Activated CD4-positive, alpha-beta T cell treated with anti-CD3 and anti-CD28 coated beads for 36 hours (primary cell): ENCODE data around the gene OPRL1. TPM values are rescaled to one million over a fixed set of nuclear protein-coding genes. Genes with fewer than 3 reads are reported as not detected.
"Not testable (repeated sequence)": the region's sequence is repeated elsewhere in the genome, so short reads cannot be mapped to it uniquely, and the experiment has no call there.

Source experiments
- ATAC-seq: fragments of 200-7000 bp; cut with Tn5 transposase; one replicate; pipeline ENCODE4 v1.10.0; 2021; ENCODE audit warnings: mild to moderate bottlenecking, moderate library complexity
- CTCF ChIA-PET: fragments of 350-600 bp; sonication (Branson Sonifier 250); formaldehyde crosslinking; loops from one replicate; lab custom pipeline; 2021; ENCODE audit warnings: antibody characterized with exemption; lab: Charles Lee
- POLR2A ChIA-PET: fragments of 350-600 bp; sonication (Branson Sonifier 250); formaldehyde crosslinking; loops from one replicate; lab custom pipeline; 2021; ENCODE audit warnings: antibody characterized with exemption, inconsistent platforms; lab: Charles Lee
- DNase-seq: peaks from one replicate; pipeline ENCODE4 v3.0.0-alpha.2; 2020
- H3K27ac Mint-ChIP-seq: one replicate; pipeline ENCODE4 v1.8.0; 2021; ENCODE audit warnings: mixed read lengths
- H3K27me3 Mint-ChIP-seq: one replicate; pipeline ENCODE4 v1.8.0; 2021; ENCODE audit warnings: mixed read lengths
- H3K36me3 Mint-ChIP-seq: one replicate; pipeline ENCODE4 v1.8.0; 2021; ENCODE audit warnings: low read depth, mixed read lengths
- H3K4me1 Mint-ChIP-seq: one replicate; pipeline ENCODE4 v1.8.0; 2021; ENCODE audit warnings: mixed read lengths
- H3K4me3 Mint-ChIP-seq: one replicate; pipeline ENCODE4 v1.8.0; 2021; ENCODE audit warnings: mild to moderate bottlenecking, moderate library complexity, mixed read lengths
- H3K9me3 Mint-ChIP-seq: one replicate; pipeline ENCODE4 v1.8.0; 2021; ENCODE audit warnings: low read depth, mixed read lengths
- intact Hi-C, 2 experiments: fragments of 100-400 bp; cut with DNase I in 1 of 2; cut with micrococcal nuclease in 1 of 2; formaldehyde crosslinking; loops; one replicate each; pipeline versions ENCODE4 v1.14.2 to v1.15.1; 2022 to 2024; cut with DNase I, micrococcal nuclease
- total RNA-seq, 2 experiments: library from RNA; stranded (reverse); gene quantifications; one replicate each; pipeline ENCODE4 v1.2.3, GENCODE V29; 2021

Gene OPRL1
- total RNA-seq, 2 experiments from 2014 or later: 0.42 to 0.50 TPM

- DNase-seq (no peak), ATAC-seq (no peak)
- H3K27ac Mint-ChIP-seq: no peak overlapping the region
- POLR2A ChIA-PET: no interaction called here
- H3K27me3 Mint-ChIP-seq: peaks cover 9% of the 10 kb centered on the region
- H3K4me3 Mint-ChIP-seq: no peak overlapping the region
- CTCF ChIA-PET: no interaction called here
- no peaks in the 10 kb centered on the region for H3K9me3 Mint-ChIP-seq
- no peaks in the 10 kb centered on the region for H3K4me1 Mint-ChIP-seq
- H3K36me3 Mint-ChIP-seq: no peaks in the 10 kb centered on the region
- intact Hi-C loops: no loop called here
These were observed 50.4 kb downstream of the OPRL1 start for GRCh38 chr20:64130271-64130670.

- CTCF ChIA-PET: no interaction called here
- ATAC-seq: no peak
- DNase-seq: no peak
- Mint-ChIP-seq H3K4me3 (no peak overlapping the region), H3K4me1 (no peaks in the 10 kb centered on the region), H3K27me3 (peaks cover 14% of the 10 kb centered on the region), H3K36me3 (no peaks in the 10 kb centered on the region), H3K27ac (no peak overlapping the region), H3K9me3 (no peaks in the 10 kb centered on the region)
- intact Hi-C loops: no loop called here
- POLR2A ChIA-PET: no interaction called here
These were observed 51.0 kb downstream of the OPRL1 start for GRCh38 chr20:64130876-64131275.

GRCh38 chr20:64131406-64131805 lies 51.5 kb downstream of the OPRL1 start:
- H3K27me3 Mint-ChIP-seq: peaks cover 15% of the 10 kb centered on the region
- no peaks in the 10 kb centered on the region for H3K9me3 Mint-ChIP-seq
- no peak overlapping the region for H3K4me3 Mint-ChIP-seq
- intact Hi-C loops: no loop called here
- POLR2A ChIA-PET: no interaction called here
- no peak overlapping the region for H3K27ac Mint-ChIP-seq
- H3K36me3 Mint-ChIP-seq: no peaks in the 10 kb centered on the region
- H3K4me1 Mint-ChIP-seq: no peaks in the 10 kb centered on the region
- DNase-seq: peak; percentile 31
- CTCF ChIA-PET: no interaction called here
- peak; percentile 75 for ATAC-seq

GRCh38 chr20:64133951-64134407 lies 54.1 kb downstream of the OPRL1 start:
- peaks cover 11% of the 10 kb centered on the region for H3K27me3 Mint-ChIP-seq
- no peak overlapping the region for H3K4me3 Mint-ChIP-seq
- CTCF ChIA-PET: no interaction called here
- no peaks in the 10 kb centered on the region for H3K36me3 Mint-ChIP-seq
- H3K27ac Mint-ChIP-seq: no peak overlapping the region
- no peak for ATAC-seq
- POLR2A ChIA-PET: no interaction called here
- intact Hi-C loops: no loop called here
- no peaks in the 10 kb centered on the region for H3K9me3 Mint-ChIP-seq
- H3K4me1 Mint-ChIP-seq: no peaks in the 10 kb centered on the region
- DNase-seq: no peak

GRCh38 chr20:64134744-64135143 lies 54.9 kb downstream of the OPRL1 start:
- ATAC-seq, H3K36me3 Mint-ChIP-seq, POLR2A ChIA-PET, DNase-seq, CTCF ChIA-PET, intact Hi-C loops, H3K27me3 Mint-ChIP-seq, H3K4me1 Mint-ChIP-seq, H3K9me3 Mint-ChIP-seq, H3K27ac Mint-ChIP-seq, H3K4me3 Mint-ChIP-seq: not testable (repeated sequence)

GRCh38 chr20:64136004-64136710 lies 56.3 kb downstream of the OPRL1 start:
- Mint-ChIP-seq H3K4me1 (no peaks in the 10 kb centered on the region), H3K27ac (no peak overlapping the region), H3K27me3 (peaks cover 6% of the 10 kb centered on the region), H3K36me3 (no peaks in the 10 kb centered on the region), H3K4me3 (no peak overlapping the region), H3K9me3 (no peaks in the 10 kb centered on the region)
- ChIA-PET POLR2A (no interaction called here), CTCF (no interaction called here)
- ATAC-seq: no peak
- DNase-seq: no peak
- intact Hi-C loops: no loop called here

GRCh38 chr20:64137598-64138031 lies 57.7 kb downstream of the OPRL1 start:
- intact Hi-C loops: no loop called here
- no peaks in the 10 kb centered on the region for H3K9me3 Mint-ChIP-seq
- no peak for ATAC-seq
- peaks cover 9% of the 10 kb centered on the region for H3K27me3 Mint-ChIP-seq
- no peak overlapping the region for H3K4me3 Mint-ChIP-seq
- H3K4me1 Mint-ChIP-seq: no peaks in the 10 kb centered on the region
- DNase-seq: no peak
- ChIA-PET CTCF (interaction anchor here (0.6 to 1.4 kb wide), 2 partner anchors 35 to 1135 kb away, joined by 3 to 4 read pairs; no protein-coding TSS in a partner anchor), POLR2A (no interaction called here)
- no peaks in the 10 kb centered on the region for H3K36me3 Mint-ChIP-seq
- H3K27ac Mint-ChIP-seq: no peak overlapping the region

- H3K36me3 Mint-ChIP-seq: no peaks in the 10 kb centered on the region
- no peak overlapping the region for H3K27ac Mint-ChIP-seq
- DNase-seq (no peak), ATAC-seq (no peak)
- intact Hi-C loops: no loop called here
- ChIA-PET POLR2A (no interaction called here), CTCF (interaction anchor here (0.6 to 1.4 kb wide), 2 partner anchors 36 to 1136 kb away, joined by 3 to 4 read pairs; no protein-coding TSS in a partner anchor)
- H3K4me1 Mint-ChIP-seq: no peaks in the 10 kb centered on the region
- no peak overlapping the region for H3K4me3 Mint-ChIP-seq
- no peaks in the 10 kb centered on the region for H3K9me3 Mint-ChIP-seq
- H3K27me3 Mint-ChIP-seq: peaks cover 9% of the 10 kb centered on the region
These were observed 58.5 kb downstream of the OPRL1 start for GRCh38 chr20:64138276-64138815.

- peaks cover 9% of the 10 kb centered on the region for H3K27me3 Mint-ChIP-seq
- H3K9me3 Mint-ChIP-seq: peaks cover 5% of the 10 kb centered on the region
- no peaks in the 10 kb centered on the region for H3K4me1 Mint-ChIP-seq
- intact Hi-C loops: no loop called here
- DNase-seq: no peak
- ChIA-PET CTCF (interaction anchor here (1.5 kb wide), 1 partner anchor 37 kb away, joined by 3 read pairs; no protein-coding TSS in a partner anchor), POLR2A (no interaction called here)
- H3K36me3 Mint-ChIP-seq: no peaks in the 10 kb centered on the region
- no peak for ATAC-seq
- H3K27ac Mint-ChIP-seq: no peak overlapping the region
- no peak overlapping the region for H3K4me3 Mint-ChIP-seq
These were observed 59.5 kb downstream of the OPRL1 start for GRCh38 chr20:64139199-64140060.

- Mint-ChIP-seq H3K9me3 (peaks cover 11% of the 10 kb centered on the region), H3K36me3 (no peaks in the 10 kb centered on the region), H3K27me3 (peaks cover 9% of the 10 kb centered on the region), H3K4me1 (no peaks in the 10 kb centered on the region), H3K27ac (no peak overlapping the region), H3K4me3 (no peak overlapping the region)
- DNase-seq: no peak
- ChIA-PET POLR2A (no interaction called here), CTCF (interaction anchor here (1.5 kb wide), 1 partner anchor 38 kb away, joined by 3 read pairs; no protein-coding TSS in a partner anchor)
- intact Hi-C loops: no loop called here
- ATAC-seq: no peak
These were observed 60.4 kb downstream of the OPRL1 start for GRCh38 chr20:64140061-64140931.

- no peak overlapping the region for H3K27ac Mint-ChIP-seq
- CTCF ChIA-PET: interaction anchor here (1.5 kb wide), 1 partner anchor 38 kb away, joined by 3 read pairs; no protein-coding TSS in a partner anchor
- intact Hi-C loops: no loop called here
- no peaks in the 10 kb centered on the region for H3K36me3 Mint-ChIP-seq
- no peaks in the 10 kb centered on the region for H3K4me1 Mint-ChIP-seq
- peaks cover 3% of the 10 kb centered on the region for H3K27me3 Mint-ChIP-seq
- ATAC-seq (no peak), DNase-seq (no peak)
- POLR2A ChIA-PET: no interaction called here
- H3K9me3 Mint-ChIP-seq: peaks cover 11% of the 10 kb centered on the region
- H3K4me3 Mint-ChIP-seq: no peak overlapping the region
These were observed 61.1 kb downstream of the OPRL1 start for GRCh38 chr20:64140956-64141355.
